ENCODE results near the gene SLC34A3.

SLC34A3 gene

DNA sequence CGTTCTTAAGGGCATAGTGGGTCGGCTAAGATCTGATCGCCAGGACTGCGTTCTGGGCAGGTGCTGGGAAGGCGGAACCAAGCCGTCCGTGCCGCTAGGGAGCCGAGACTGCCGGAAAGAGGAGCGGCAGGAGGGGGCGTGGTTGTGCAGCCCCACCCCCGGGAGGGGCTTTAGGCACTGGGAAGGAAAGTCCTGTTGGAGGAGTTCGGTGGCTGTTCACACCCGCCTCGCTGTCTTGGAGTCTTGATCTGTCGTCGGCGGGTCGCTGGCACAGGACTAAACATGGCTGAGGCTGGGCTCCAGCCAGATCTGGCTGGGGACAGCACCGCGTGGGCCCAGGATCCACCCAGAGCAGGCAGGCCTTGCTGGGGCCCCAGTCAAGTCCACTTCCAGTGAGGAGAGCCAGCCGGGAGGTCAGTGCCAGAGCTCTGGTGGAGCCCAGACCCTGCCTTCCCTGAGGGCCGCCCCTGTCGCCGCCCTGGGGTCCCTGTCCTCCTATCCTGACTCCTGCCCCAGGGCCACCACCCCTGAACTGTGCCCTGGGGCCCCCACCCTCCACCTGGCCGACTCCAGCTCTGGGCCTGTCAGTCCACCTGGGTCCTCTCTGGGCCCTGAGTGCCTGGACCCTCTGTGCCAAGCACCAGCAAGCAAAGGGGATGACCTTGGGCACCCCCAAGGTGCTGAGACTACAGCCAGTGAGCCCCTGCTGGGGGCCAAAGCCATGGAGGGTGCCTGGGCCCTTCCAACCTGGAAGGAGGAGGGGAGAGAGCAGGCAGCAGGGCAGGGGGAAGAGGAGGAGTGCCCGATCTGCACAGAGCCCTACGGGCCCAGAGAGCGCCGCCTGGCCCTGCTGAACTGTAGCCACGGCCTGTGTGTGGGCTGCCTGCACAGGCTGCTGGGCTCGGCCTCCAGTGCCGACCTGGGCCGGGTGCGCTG, 13.2 kb upstream of the SLC34A3 start:
- DNase-seq (ENCODE audit: low read depth), result no peak

DNA sequence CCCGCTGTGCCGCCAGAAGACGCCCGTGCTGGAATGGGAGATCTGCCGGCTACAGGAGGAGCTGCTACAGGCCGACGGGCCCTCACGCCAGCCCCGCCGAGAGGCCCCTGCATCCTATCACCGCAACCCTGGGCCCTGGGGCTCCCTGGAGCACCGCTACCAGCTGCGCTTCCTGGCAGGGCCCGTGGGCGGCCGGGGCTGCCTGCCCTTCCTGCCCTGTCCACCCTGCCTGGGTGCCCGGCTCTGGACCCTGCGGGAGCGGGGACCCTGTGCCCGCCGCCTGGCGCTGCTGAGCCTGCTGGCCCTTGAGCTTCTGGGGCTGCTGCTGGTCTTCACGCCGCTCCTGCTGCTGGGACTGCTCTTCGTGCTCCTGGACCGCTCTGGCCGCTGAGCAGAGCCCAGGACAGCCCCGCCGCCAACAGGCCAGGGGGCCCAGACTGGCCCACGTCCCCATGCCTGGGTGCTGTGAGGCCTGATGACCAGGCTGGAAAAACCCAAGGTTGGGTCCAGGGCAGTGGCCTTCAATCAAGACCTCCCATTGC, 12.4 kb upstream of the SLC34A3 start:
- DNase-seq (ENCODE audit: low read depth), result no peak

DNA sequence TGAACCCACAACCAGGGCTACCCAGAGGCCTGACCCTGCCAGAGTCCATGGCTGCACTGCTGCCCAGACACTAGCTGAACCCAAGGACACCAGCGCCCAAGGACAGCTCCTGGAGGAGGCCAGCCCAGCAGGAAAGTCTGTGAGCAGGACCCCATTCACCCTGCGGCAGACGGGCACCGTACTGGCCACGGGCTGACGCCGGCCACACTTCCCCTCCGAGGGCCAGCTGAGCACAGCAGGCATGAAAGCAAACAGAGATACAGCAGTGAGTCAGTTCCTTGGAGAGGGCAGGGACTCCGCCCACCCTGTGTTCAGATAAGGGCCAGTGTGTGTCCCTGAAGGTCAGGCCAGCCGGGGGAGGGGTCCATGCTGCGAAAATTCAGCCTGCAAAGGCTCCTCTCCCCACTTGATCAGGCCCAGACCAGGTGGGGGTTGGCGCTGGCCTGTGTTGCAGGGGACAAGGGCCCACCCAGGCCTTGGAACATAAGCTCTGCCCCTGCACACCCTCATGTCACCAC, 11.9 kb upstream of the SLC34A3 start:
- DNase-seq (ENCODE audit: low read depth), result peak; percentile 56

DNA sequence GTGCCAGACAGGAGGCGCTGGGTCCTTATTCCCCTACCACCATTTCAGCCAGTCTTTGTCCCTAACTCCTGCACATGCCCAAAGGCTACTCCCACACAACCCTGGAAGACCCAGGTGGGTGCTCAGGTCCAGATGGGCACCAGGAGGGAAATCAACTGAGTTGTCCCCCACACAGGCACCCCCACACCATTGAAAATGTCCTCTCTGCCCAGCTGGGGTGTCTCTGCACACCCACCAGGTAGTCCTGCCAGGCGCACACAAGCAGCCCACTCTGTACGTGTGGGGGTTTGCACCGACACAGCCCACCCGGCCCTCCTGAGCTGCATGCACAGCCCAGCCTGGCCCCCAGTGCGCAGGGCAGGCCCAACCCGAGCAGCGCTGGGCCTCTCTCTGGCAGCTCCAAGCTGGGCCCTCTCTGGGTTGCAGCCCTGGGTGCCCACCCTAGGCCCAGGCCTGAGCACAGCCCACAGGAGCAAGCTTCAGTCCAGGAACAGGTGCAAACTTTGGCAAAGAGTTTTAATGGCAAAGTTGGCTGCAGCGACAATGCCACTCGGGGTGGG, 10.9 kb upstream of the SLC34A3 start:
- no peak for DNase-seq (ENCODE audit: low read depth)

DNA sequence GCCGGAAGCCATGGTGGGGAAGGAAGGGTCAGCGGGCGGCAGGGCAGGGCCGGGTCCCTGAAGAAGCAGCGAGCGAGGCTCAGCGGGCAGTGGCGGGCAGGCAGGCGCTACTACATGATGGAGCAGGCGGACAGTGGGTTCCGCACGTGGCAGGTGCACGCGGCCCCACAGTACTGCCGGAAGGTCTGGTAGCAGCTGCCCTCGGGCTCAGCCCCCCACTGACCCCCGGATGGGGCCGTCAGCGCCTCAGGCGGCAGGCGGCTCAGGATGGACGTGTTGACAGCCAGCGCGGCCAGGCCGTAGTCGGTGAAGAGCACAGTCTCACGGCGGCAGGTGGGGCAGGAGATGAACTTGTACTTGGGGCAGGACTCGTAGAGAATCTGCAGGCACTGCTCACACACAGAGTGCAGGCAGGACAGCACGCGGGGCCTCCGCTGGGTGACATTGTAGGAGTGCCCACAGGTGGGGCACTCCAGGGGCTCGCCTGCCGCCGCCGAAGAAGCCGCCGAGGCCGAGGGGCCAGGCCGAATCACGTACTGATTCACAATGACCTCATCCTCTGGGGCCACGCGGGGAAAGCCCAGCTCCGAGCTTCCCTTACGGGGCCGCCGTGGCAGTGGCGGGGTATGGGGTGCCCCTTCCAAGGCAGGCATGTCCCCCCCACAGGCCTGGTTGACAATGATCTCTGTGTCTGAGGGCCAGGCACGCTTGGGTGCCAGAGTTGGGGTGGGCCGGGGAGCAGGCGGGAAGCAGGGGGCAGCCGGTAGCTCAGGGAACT, 10.2 kb upstream of the SLC34A3 start:
- DNase-seq (ENCODE audit: low read depth), result no peak

DNA sequence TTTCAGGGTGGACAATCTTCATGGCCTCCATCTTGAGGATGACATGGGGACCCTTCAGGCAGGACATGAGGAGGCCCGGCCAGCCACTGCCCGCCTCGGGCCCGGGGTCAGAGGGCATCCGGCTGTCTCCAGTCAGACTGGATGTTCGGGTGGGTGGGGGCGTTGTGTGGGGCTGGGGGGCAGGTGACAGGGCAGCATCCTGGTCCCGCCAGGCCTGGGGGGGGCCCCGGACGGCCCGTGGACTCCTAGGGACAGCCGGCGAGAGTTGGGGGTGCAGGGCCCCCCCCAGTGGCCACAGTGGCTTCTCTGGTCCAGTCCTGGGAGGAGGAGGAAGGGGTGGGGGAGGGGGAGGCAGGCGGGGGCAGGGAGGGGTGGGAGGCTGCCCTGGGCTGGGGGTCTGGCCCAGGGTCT, 9.6 kb upstream of the SLC34A3 start:
- no peak for DNase-seq (ENCODE audit: low read depth)

DNA sequence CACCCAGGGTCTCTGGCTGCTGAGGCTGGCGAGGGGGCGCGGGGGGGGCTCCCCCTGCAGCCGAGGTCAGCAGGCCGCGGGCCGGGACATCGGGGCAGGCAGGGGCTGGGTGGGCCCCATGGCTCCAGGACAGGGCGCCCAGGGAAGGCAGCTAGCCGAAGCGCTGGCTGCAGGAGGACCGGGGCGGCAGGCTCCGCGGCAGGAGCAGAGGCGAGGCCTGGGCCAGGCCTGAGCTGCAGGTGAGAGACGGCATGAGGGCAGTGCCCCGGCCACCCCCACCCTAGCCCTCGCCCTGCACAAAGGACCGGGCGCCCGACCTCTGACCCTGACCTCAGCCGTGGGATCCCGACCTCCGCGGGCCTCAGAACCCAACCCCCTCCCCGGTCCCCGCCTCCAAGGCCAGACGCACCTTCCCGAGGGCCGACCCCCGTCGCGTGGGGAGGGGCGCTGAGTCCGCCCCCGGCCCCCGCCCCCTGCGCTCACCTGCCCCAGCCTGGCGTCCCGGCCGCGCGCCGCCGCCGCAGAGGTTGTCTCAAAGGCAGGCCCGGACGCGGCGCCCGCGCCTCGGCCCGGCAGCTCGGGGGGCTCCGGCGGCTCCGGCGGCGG, 9.1 kb upstream of the SLC34A3 start:
- no peak for DNase-seq (ENCODE audit: low read depth)

DNA sequence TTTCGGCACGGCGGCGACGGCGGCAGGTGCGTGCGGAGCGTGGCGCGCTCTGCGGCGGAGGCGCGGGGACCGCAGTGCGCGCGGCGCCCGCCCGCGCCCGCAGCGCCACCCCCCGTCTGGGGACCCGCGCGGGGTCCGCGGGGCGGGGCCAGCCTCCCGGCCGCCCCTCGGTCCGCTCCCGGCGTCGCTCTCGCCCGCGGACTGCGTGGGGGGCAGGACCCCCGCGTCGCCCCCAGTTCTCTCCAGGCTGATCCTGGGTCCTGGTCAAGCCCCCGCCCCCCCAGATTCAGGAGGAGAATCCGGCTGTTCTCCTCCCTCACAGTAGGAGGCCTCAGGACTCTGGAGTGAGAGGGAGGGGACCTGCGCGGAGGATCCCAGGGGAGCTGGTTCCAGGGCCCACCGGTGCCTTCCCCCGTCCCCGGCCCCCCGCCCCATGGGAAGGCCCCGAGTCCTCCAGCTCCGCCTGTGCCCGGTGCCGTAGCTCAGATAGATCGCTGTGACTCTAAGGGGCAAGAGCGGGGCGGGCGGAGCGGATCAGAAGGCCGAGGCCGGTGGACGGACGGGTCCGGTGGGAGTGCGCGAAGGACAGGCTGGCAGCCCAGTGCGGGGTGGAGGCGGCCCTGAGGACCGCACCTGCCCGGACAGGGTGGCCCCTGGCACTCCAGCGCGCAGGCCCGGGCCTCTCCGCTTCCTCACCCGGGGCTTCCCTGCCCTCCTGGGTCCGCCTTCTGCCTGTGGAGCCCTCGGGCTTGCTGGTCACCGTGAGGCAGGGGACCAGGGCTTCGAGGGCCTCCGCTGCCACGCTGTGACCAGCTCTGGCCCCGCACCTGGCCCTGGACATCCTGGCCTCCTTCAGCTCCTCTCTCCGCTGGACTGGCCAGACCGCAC, 8.3 kb upstream of the SLC34A3 start, which contains the start of gene RNF208:
RNF208 (minus strand) TSS at position 51 of the 888 bp plus-strand sequence. CDS start 1,028 bp downstream, outside the sequence.
- DNase-seq (ENCODE audit: low read depth), result peak; percentile 28

DNA sequence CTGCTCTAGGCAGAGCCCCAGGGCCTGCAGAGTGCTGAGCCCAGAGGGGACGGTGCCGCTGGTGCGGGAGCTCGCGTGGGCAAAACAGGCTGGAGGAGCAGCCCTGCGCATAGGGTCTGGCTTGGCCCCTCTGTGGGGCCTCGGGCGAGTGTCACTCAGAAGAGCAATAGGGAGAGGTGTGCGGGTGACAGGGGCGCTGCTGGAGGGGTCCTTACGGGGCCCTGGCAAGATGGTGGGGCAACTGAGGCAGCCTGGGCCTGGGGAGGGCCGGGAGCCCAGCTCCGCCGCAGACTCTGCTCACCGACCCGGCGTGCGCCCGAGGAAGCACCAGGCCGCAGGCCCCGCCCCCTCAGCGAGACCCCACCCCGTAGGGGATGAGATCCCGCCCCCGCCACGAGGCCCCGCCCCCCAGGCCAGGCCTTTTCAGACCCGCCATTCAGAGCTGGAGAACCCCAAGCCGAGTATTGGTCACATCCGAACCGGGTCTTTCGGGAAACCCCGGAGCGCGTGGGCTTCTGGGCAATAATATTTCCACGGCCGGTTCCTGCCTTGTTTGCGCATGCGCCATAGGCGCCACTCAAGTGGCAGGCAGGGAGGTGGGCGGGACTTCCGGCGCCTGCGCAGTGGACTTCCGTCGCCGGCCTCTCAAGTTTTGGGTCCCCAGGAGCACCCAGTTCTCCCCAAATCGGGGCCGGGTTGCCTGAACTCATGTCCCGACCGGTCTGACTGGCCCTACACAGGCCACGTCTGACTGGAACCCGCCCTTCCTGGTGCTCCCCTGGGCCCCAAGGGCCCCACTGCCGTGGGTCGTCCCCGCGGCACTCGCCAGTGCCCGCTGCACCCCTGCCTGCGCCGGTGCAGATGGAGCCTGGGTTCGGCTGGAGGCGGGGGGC, 7.4 kb upstream of the SLC34A3 start:
- peak; percentile 99 for DNase-seq (ENCODE audit: low read depth)

DNA sequence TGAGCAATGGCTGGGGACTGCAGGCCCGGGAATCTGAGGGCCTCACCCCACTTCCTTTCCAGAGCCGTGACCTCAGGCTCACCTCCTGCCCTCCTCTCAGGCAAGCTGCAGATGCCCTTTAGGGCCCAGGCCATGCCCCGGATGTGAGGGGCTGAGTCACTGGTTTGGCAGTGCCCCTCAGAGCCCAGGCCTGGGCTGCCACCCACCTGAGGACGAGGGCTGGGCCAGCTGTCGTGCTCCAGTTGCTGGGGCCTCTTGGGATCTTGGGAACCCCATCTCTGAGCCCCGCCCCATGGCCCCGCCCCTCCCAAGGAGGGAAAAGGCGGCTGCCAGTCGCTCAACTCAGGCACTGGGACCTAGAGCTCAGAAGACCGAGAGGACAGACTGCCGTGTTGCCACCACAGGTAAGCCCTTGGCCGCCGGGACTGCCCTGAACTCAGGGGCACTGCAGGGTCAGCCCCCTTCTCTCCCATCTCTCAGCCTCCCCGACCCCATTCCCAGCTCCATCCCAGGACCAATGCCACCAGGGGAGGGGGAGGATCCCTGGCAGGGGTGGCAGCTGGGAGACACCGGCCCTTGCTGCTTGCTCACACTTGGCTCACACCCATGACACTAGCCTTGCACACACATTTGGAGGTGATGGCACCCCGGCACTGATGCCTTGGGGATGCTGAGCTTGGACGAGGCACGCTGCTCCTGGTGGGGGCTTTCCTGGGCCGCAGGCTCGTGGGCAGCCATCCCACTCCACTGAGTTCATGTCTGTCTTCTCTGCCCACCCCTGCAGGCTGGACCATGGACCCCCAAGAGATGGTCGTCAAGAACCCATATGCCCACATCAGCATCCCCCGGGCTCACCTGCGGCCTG, 5.6 kb upstream of the SLC34A3 start, which contains the start of gene CYSRT1:
CYSRT1 (plus strand) TSS at position 345 of the 865 bp plus-strand sequence; CDS start at position 793, 448 bp downstream.
- peak; percentile 34 for DNase-seq (ENCODE audit: low read depth)

DNA sequence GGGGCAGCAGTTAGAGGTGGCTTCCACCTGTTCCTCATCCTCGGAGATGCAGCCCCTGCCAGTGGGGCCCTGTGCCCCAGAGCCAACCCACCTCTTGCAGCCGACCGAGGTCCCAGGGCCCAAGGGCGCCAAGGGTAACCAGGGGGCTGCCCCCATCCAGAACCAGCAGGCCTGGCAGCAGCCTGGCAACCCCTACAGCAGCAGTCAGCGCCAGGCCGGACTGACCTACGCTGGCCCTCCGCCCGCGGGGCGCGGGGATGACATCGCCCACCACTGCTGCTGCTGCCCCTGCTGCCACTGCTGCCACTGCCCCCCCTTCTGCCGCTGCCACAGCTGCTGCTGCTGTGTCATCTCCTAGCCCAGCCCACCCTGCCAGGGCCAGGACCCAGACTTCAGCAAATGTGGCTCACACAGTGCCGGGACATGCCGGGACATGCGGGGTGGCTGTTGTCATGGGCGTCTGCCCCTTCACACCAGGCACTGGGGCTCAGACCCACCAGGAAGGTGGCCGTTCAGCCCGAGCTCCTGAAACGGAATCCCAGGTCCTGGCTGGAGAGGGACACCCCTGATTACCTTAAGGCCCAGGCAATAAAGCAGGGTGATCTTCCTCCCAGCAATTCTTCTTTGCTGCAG, 4.9 kb upstream of the SLC34A3 start:
- DNase-seq (ENCODE audit: low read depth), result no peak

DNA sequence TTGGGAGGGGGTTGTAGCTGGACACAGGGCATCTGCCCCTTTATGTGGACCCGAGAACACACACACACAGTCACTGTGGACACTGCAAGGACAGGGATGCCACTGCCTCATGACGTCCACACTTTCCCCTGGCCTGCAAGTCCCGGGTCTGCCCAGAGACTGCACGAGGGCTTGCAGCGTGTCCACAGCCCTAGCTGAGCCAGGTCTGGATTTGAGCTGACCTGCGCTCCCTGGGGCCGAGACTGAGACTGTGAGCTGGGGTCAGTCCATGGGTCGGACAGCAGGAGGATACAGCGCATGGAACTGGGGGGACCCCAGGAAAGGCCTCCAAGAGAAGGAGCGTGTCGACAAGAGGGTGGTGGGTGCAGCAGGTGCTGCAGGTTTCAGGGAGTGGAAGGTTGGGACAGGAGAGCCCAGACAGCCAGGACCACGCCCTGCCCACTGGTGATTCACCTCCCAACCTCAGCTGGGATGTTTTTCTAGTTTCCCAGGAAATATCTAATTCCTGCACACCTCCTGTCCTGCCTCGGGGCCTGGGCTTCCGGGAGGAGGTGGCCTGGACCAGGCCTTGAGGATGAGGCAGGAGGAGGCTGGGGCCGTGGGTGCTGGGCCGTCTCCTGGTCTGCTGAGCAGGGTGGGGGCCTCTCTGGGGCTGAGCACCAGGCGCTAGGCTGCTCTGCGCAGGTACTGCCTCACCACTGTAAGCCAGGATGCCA, 4.2 kb upstream of the SLC34A3 start:
- DNase-seq (ENCODE audit: low read depth), result peak; percentile 76

DNA sequence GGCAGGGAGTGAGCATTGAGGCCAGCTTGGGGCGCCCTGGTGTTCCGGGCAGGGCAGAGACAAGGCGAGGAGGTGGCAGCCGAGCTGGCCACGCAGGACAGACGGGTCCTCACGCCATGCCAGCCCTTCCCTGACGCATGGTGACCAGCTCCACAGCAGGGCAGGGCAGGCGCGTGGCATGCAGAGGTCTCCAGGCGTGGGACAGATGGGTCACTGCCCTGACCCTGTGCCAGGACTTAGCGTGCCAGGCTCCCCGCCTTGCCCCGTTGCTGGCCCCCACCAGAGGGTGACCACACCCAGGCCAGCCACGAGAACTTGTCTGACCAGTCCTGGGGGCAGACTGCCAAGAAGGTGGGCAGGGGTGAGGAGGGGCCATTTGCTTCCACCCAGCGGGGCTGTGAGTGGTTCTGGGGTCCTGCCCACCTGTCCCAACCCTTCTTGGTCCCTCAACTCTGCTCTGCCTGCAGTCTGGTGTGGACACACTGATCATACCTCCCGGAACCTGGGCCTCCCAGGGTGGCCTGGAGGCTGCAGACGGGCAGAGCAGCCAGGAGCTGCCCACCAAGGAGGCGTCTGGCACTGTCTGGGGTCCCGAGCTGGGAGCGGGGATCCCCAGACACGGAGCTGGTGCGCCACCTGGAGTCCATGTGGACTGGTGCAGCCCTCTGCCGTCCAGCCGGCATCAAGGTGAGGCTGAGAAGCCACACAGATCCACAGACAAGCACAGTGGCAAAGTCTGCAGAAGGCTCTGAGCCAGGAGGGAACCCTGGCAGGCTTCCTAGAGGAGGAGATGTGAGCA, 3.4 kb upstream of the SLC34A3 start, which contains the start of gene RNF224:
RNF224 (plus strand) TSS at position 449 of the 799 bp plus-strand sequence. CDS start 834 bp downstream, outside the sequence.
- DNase-seq (ENCODE audit: low read depth), result peak; percentile 83

DNA sequence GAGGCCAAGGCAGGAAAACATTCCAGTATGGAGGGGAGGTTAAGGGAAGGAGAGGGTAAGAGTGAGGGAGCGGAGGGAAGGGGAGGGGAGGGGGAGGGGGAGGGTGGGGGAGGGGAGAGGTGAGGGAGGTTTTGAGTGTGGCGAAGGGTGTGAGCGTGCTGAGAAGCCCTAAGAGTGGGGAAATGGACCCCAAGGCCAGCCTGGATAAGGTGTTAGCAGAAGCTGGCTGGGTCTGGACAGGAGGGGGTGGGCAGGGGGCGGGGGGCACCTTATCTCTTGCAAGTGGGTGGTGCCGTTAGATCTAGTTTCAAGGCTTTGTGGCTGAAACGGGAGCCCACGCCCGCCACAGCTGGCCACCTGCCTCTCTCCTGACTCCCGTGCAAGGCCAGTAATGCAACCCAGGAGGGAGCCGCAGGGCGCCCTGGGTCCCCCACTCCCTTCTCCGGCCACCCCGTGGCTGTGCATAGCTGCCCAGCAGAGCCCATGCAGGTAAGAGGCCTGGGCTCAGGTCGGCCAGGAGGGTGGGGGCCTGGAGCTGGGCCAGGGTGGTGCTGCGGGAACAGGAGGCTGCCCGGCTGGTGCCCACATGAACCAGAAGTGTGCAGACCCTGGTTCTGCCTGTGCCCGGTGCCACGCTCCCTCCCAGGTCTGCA, 2.7 kb upstream of the SLC34A3 start:
- DNase-seq (ENCODE audit: low read depth), result no peak

DNA sequence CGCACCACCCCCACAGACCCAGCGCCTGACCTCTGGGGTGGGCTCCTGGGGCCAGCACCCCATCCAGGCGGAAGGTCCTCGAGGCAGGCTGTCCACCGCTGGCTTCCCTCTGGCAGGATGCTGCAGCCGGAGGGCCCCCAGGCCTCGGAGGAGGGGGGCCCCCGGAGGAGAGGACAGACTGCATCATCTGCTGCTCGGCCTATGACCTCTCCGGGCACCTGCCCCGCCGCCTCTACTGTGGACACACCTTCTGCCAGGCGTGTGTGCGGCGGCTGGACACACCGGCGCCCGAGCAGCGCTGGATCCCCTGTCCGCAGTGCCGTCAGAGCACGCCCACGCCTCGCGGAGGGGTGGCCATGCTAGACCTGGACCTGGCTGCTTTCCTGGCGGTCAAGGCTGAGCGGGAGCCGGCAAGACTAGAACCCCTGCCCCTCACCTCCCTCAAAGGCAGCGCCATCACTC, 2.2 kb upstream of the SLC34A3 start:
- no peak for DNase-seq (ENCODE audit: low read depth)
